Loucy (cell line): ENCODE measurements around the gene TMPRSS7.

Experiments
- EZH2phosphoT487 ChIP-seq: fragments of 200-600 bp; IDR thresholded peaks from 2 replicates; pipeline ENCODE4 v1.6.1; 2018; ENCODE audit warnings: antibody characterized with exemption, mild to moderate bottlenecking, moderate library complexity, borderline replicate concordance
- TF ChIP-seq, protein P1 (sequence below): fragments of 200-600 bp; sonication (generic); conservative IDR thresholded peaks from 2 replicates; pipeline ENCODE4 v1.5.1; 2014; ENCODE audit warnings: mild to moderate bottlenecking, antibody characterized with exemption, low read length

DNA sequence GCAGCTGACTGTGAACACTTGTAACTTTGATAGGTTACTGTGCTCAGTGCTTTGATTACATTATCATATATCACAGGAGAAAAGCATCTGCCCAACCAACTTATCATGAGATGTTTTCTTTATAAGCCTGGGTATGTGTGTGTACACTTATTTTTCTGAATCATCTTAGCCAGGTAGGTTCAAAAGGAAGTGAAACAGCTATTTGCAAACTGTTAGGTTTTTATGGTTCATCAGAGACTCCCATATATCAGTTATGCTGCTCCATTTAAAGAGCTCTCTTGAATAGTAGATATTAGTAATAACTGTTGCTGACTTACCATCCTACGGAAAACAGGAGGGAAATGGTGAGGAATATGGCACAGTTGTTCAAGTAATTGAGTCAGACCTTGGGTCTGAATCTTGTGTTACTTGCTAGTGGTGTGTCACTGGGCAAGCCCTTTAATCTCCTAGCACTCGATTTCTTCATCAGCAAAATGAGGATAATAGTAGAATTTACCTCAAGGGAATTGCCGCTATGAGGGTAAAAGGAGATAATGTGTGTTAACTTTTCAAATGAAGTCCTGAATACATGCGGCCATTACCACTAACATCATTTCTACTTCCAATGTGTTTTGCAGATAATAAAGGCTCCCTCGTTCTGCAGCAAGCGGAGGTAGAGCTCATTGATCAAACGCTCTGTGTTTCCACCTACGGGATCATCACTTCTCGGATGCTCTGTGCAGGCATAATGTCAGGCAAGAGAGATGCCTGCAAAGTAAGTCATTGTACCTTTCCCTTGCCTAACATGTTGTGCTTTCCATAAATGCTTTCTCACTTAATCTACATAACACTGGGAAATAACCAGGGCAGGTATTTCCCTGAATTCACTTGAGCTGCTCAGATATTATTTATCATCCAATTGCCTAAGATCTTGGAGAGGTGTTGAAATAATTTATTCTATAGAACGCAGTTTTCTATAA, 43.9 kb downstream of the TMPRSS7 start:
- TF ChIP-seq, protein P1, sequence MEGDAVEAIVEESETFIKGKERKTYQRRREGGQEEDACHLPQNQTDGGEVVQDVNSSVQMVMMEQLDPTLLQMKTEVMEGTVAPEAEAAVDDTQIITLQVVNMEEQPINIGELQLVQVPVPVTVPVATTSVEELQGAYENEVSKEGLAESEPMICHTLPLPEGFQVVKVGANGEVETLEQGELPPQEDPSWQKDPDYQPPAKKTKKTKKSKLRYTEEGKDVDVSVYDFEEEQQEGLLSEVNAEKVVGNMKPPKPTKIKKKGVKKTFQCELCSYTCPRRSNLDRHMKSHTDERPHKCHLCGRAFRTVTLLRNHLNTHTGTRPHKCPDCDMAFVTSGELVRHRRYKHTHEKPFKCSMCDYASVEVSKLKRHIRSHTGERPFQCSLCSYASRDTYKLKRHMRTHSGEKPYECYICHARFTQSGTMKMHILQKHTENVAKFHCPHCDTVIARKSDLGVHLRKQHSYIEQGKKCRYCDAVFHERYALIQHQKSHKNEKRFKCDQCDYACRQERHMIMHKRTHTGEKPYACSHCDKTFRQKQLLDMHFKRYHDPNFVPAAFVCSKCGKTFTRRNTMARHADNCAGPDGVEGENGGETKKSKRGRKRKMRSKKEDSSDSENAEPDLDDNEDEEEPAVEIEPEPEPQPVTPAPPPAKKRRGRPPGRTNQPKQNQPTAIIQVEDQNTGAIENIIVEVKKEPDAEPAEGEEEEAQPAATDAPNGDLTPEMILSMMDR, result no peak
- TF ChIP-seq EZH2phosphoT487, result no peak
